Thymus (tissue), 11 donors: Measurements from ENCODE around the gene CCDC60. TPM values are rescaled to one million over a fixed set of nuclear protein-coding genes. Genes with fewer than 3 reads are reported as not detected.

Experiments used
- DNase-seq, 9 donors: peaks; one replicate each; pipeline ENCODE4 v3.0.0-alpha.2; 2013; ENCODE audit warnings: low spot score in 9 of 9, low read depth in 6 of 9, missing footprints in 1 of 9
- H3K27ac ChIP-seq, 2 donors: one replicate each; pipeline ENCODE4 v1.5.1; 2013; ENCODE audit warnings: control low read depth in 1 of 2, low read depth in 1 of 2, low read length in 1 of 2, mild to moderate bottlenecking in 1 of 2, moderate library complexity in 1 of 2
- H3K27me3 ChIP-seq, 2 donors: one replicate each; pipeline ENCODE4 v1.5.1; 2013; ENCODE audit warnings: low read length in 1 of 2; ENCODE audit not compliant: control insufficient read depth in 2 of 2, insufficient read depth in 1 of 2
- H3K36me3 ChIP-seq, 2 donors: one replicate each; pipeline ENCODE4 v1.5.1; 2013; ENCODE audit warnings: low read length in 1 of 2, mild to moderate bottlenecking in 1 of 2, moderate library complexity in 1 of 2; ENCODE audit not compliant: control insufficient read depth in 2 of 2, insufficient read depth in 2 of 2
- H3K4me1 ChIP-seq, 2 donors: one replicate each; pipeline ENCODE4 v1.5.1; 2013; ENCODE audit warnings: low read length in 2 of 2; ENCODE audit not compliant: control insufficient read depth in 2 of 2, insufficient read depth in 2 of 2
- H3K4me3 ChIP-seq, 2 donors: one replicate each; pipeline ENCODE4 v1.5.1; 2013; ENCODE audit warnings: low read length in 2 of 2, control low read depth in 1 of 2, mild to moderate bottlenecking in 1 of 2
- H3K9me3 ChIP-seq, 2 donors: one replicate each; pipeline ENCODE4 v1.5.1; 2013; ENCODE audit warnings: low read length in 1 of 2, mild to moderate bottlenecking in 1 of 2; ENCODE audit not compliant: control insufficient read depth in 2 of 2, insufficient read depth in 1 of 2
- WGBS: extraction: QIAGEN DNeasy Blood & Tissue Kit; methylation state at CpG from one replicate; pipeline ENCODE4 v1.1.7; 2013; 5-methylcytosine and 5-hydroxymethylcytosine counted together
- polyA plus RNA-seq: library from polyadenylated mRNA; stranded (reverse); fragments of 200-250 nt; gene quantifications from one replicate; pipeline ENCODE4 v1.2.3, GENCODE V29; 2013
- total RNA-seq: library from RNA; stranded (reverse); fragments of 120-200 nt; gene quantifications from one replicate; pipeline ENCODE4 v1.2.4, GENCODE V29; 2013
- donor health status: healthy.

The CCDC60 gene
- total and polyA plus RNA-seq, 2 donors: 0.37 to 0.52 TPM

DNA sequence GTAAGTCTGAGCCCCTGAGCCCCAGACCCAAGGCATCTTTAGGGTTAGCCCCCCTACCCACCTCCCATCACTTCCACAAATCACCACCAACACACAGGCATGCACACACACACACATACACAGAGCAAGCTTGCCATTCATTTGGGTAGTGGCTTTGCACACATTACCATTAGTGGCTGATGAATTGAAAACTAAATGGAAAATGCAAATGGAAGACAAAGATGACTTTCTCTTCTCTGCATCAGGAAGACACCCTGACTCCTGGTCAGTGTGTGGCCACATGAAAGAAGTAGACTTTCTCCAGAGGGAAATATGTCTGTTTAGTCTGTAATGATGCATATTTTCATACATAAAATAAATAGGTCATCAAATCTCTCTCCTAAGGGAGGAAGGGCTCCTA lies 55.2 kb downstream of the CCDC60 start:
- Histone ChIP-seq H3K27ac (no peak overlapping the region), H3K9me3 (no peaks in the 10 kb centered on the region), H3K4me1 (peaks cover 0 to under 1% of the 10 kb centered on the region in 2 donors), H3K36me3 (no peaks in the 10 kb centered on the region), H3K27me3 (no peaks in the 10 kb centered on the region), H3K4me3 (no peak overlapping the region)
- DNase-seq: no peak

DNA sequence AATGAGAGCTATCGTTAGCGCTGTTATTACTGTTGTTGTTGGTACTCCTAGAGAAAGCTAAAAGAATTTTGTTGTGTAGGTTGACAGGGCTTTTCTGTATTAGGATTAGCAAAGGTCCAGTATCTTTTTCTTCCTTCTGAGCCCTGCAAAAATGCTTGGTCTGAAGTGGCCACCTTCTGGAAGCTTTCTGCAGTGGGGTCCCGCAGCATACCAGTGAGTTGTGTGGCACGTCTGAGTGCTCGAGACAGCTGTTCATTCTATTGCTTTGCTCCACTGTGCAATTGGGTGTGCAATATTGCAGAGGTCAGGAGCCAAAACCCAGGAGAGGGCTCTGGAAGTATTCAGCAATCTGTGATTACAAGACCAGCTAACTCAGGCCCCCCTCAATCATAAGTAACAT lies 57.1 kb downstream of the CCDC60 start:
- Histone ChIP-seq H3K27ac (no peak overlapping the region), H3K9me3 (no peaks in the 10 kb centered on the region), H3K36me3 (no peaks in the 10 kb centered on the region), H3K4me1 (no peaks in the 10 kb centered on the region), H3K4me3 (no peak overlapping the region), H3K27me3 (no peaks in the 10 kb centered on the region)
- no peak for DNase-seq
- WGBS: 75% methylated on average over 5 of the region's 5 CpGs

DNA sequence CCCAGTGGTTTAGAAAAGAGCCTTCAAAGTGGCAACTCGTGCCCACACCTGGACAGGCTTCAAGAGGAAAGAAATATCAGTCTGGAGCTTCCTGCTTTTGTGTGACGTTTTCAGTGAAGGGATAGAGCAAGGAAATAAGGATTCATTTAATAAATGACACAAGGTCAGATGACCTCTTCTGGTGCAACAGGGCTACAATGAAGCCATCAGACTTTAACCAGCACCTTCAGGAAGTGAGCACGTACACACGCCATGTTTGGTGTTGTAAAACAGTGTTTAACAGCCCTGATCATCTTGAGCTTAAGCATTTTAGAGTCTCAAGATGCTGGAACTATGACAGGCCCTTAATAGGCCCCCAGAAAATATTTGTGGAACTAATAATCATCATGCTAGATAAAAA lies 59.1 kb downstream of the CCDC60 start:
- no peaks in the 10 kb centered on the region for H3K36me3 ChIP-seq
- no peaks in the 10 kb centered on the region for H3K4me1 ChIP-seq
- WGBS: 44% methylated on average over 4 of the region's 4 CpGs
- H3K4me3 ChIP-seq: no peak overlapping the region
- no peak for DNase-seq
- no peaks in the 10 kb centered on the region for H3K27me3 ChIP-seq
- H3K9me3 ChIP-seq: no peaks in the 10 kb centered on the region
- no peak overlapping the region for H3K27ac ChIP-seq

DNA sequence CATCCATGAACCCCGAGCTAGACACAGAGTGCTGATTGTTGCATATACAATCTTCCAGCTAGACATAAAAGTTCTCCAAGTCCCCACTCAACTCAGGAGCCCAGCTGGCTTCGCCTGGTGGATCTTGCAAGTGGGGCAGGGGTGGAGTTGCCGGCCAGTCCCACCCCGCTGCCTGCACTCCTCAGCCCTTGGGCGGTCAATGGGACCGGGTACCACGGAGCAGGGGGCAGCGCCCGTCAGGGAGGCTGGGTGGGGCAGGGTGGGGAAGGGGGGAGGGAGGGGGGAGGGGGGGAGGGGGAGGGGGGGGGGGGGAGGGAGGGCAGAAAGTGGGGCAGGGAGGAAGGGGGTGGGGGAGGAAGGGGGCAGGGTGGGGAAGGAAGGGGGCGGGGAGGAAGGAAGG lies 63.0 kb downstream of the CCDC60 start:
- no peak for DNase-seq
- Histone ChIP-seq H3K4me1 (no peaks in the 10 kb centered on the region), H3K4me3 (no peak overlapping the region), H3K36me3 (no peaks in the 10 kb centered on the region), H3K27me3 (no peaks in the 10 kb centered on the region), H3K9me3 (no peaks in the 10 kb centered on the region), H3K27ac (no peak overlapping the region)
- WGBS: 93% methylated on average over 10 of the region's 10 CpGs

DNA sequence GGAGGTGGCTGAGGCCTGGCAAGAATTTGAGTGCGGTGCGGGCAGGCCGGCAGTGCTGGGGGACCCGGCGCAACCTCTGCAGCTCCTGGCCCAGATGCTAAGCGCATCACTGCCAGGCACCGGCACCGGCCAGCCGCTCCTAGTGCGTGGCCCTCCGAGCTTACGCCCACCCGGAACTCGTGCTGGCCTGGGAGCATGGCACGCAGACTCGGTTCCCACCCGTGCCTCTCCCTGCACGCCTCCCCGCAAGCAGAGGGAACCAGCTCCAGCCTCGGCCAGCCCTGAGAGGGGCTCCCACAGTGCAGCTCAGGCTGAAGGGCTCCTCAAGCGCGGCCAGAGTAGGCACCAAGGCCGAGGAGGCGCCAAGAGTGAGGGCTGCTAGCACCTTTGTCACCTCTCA lies 63.7 kb downstream of the CCDC60 start:
- DNase-seq: no peak
- H3K9me3 ChIP-seq: no peaks in the 10 kb centered on the region
- H3K4me1 ChIP-seq: no peaks in the 10 kb centered on the region
- no peaks in the 10 kb centered on the region for H3K36me3 ChIP-seq
- no peak overlapping the region for H3K27ac ChIP-seq
- no peaks in the 10 kb centered on the region for H3K27me3 ChIP-seq
- 97% methylated on average over 24 of the region's 24 CpGs for WGBS
- no peak overlapping the region for H3K4me3 ChIP-seq

DNA sequence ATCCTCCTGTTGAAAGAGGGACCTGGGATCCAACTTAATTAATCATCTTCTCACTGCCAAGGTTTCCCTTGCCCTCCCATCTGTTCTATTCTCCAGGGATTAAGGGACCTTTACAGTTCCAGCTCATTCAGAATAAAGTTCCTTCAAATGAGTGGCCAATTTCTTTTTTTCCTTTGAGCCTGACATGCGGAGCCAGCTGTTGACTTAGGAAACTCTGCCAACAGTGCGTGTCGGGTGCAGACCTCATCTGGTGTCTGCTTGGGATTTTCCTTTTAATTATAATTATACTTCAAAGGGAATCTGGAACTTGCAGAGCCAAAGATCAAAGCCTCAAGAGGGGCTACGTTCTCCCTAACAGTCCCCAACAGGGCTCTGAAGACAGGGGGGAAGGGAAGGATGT lies 64.8 kb downstream of the CCDC60 start:
- DNase-seq: no peak

DNA sequence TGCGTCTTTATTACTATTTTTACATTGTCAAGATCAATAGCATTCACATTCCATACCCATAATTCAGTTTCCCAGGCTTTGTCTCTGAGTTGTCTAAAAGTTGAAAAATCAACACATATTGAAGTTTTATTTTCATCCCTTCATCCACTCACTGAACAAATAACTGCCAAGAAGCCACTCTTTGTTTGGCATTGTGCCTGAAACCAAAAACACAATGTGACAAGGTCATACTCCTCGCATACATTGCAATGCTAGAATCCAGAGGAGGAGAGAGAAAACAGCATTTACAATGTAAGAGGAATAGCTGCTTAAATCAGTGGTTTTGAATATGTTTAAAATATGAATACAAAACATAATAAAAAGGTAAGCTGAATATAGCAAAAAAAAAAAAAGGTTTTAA lies 71.8 kb downstream of the CCDC60 start:
- H3K27me3 ChIP-seq: no peaks in the 10 kb centered on the region
- H3K4me1 ChIP-seq: no peaks in the 10 kb centered on the region
- DNase-seq: no peak
- 79% methylated on average over 2 of the region's 2 CpGs for WGBS
- no peaks in the 10 kb centered on the region for H3K9me3 ChIP-seq
- H3K27ac ChIP-seq: no peak overlapping the region
- no peak overlapping the region for H3K4me3 ChIP-seq
- no peaks in the 10 kb centered on the region for H3K36me3 ChIP-seq

More for the DNA sequence above, 64.8 kb downstream of the CCDC60 start:
- no peaks in the 10 kb centered on the region for H3K27me3 ChIP-seq
- no peaks in the 10 kb centered on the region for H3K4me1 ChIP-seq
- H3K36me3 ChIP-seq: no peaks in the 10 kb centered on the region
- no peaks in the 10 kb centered on the region for H3K9me3 ChIP-seq
- no peak overlapping the region for H3K4me3 ChIP-seq
- 93% methylated on average over 4 of the region's 4 CpGs for WGBS
- H3K27ac ChIP-seq: no peak overlapping the region

DNA sequence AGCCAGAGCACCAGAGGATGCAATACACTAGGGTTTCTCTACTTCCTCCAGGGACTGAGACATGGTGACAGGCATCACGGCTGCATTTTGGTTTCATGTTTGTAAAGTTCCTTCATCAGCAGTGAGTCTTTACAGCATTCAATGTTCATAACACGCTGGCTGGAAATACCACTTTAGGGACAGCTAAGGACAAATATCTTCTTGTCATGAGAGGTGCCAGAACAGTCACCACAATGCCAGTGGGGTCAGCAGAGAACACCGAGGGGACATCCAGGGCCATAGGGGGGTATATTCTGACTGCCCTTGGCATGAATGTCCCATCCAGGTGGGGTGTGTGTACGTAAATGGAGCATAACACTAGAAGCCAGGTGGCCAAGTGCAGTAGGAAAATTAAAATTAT lies 72.3 kb downstream of the CCDC60 start:
- Histone ChIP-seq H3K27ac (no peak overlapping the region), H3K36me3 (no peaks in the 10 kb centered on the region), H3K27me3 (no peaks in the 10 kb centered on the region), H3K4me1 (no peaks in the 10 kb centered on the region), H3K9me3 (no peaks in the 10 kb centered on the region), H3K4me3 (no peak overlapping the region)
- WGBS: 82% methylated on average over 4 of the region's 4 CpGs
- no peak for DNase-seq

DNA sequence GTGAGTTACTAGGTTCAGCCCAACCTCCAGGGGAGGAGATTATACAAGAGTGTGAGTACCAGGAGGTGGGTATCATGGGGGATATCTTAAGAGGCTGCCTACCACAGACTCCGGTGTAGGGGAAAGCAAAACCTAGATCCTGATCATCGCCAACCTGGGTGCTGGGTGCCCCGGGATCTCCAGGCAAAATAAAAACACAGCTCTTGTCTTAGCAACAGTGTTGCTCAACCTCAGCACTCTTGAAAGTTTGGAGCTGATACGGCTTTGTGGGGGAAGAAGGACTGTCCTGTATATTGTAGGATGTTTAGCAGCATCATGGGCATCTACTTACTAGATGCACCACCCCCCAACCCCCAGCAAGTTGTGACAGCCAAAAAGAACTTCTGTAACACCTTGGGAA lies 74.5 kb downstream of the CCDC60 start:
- Histone ChIP-seq H3K4me1 (no peaks in the 10 kb centered on the region), H3K36me3 (no peaks in the 10 kb centered on the region), H3K4me3 (no peak overlapping the region), H3K27me3 (no peaks in the 10 kb centered on the region), H3K9me3 (no peaks in the 10 kb centered on the region), H3K27ac (no peak overlapping the region)
- 96% methylated on average over 4 of the region's 4 CpGs for WGBS
- no peak for DNase-seq

DNA sequence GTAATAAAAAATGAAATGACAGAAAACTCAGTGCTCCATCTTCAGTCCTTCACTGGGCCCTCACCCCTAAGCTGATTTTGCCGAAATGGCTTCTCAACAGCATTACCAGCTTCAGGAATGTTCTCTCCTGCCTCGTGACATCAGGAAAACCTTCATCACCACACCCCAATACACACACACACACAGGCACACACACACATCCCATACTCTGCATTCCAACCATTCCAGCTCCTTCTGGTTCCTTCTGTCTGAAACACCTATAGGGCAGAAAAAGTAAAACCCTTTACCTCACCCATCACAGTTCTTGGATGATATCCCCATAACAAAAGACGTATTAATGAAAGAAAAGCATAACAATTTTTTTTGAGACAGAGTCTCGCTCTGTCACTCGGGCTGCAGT lies 75.9 kb downstream of the CCDC60 start:
- Histone ChIP-seq H3K27ac (no peak overlapping the region), H3K27me3 (no peaks in the 10 kb centered on the region), H3K4me1 (no peaks in the 10 kb centered on the region), H3K36me3 (no peaks in the 10 kb centered on the region), H3K9me3 (no peaks in the 10 kb centered on the region), H3K4me3 (no peak overlapping the region)
- WGBS: 91% methylated on average over 5 of the region's 5 CpGs
- no peak for DNase-seq
